HepG2 (cell line): ENCODE results near the gene PPFIA4. TPM values are rescaled to one million over a fixed set of nuclear protein-coding genes. Genes with fewer than 3 reads are reported as not detected.

ENCODE experiments used
- ATAC-seq: fragments of 200-7000 bp; cut with Tn5 transposase; 3 replicates; pipeline ENCODE4 v1.9.1; 2020; ENCODE audit warnings: mild to moderate bottlenecking, moderate library complexity
- BruUV-seq: library from RNA; stranded (reverse); fragments of 400-500 nt; replicated peaks from 2 replicates; lab custom pipeline; 2021; lab: Mats Ljungman, UMichigan
- CTCF ChIA-PET: fragments of 300-600 bp; formaldehyde crosslinking; extraction: SDS; loops from one replicate; lab custom pipeline; 2021; ENCODE audit warnings: low total read pairs, inconsistent platforms, low intra/inter-chr PET ratio; lab: Yijun Ruan, JAX
- POLR2A ChIA-PET: fragments of 350-600 bp; sonication (Branson Sonifier 250); formaldehyde crosslinking; loops from one replicate; lab custom pipeline; 2020; ENCODE audit warnings: antibody characterized with exemption, inconsistent platforms; lab: Yijun Ruan, JAX
- DNase-seq: peaks from one replicate; pipeline ENCODE4 v3.0.0-alpha.2; 2015; ENCODE audit warnings: low spot score
- FAIRE-seq: peaks from 3 replicates; lab custom pipeline; 2011; peaks lifted over from hg19 to GRCh38; lab: Jason Lieb, UNC
- H2AFZ ChIP-seq: one replicate; pipeline ENCODE4 v1.6.1; 2011; ENCODE audit warnings: low read length, inconsistent platforms
- H3K27ac ChIP-seq: fragments of 300-600 bp; 3 replicates; pipeline ENCODE4 v1.8.0; 2011; ENCODE audit warnings: mixed run types, mild to moderate bottlenecking, mixed read lengths, low read length, inconsistent platforms; ENCODE audit not compliant: insufficient read depth; ENCODE audit errors: extremely low read length
- H3K27me3 ChIP-seq, 2 experiments: fragments of 200-600 bp in 1 of 2; 2 replicates in 1 of 2; 3 replicates in 1 of 2; pipeline versions ENCODE4 v1.6.0 to v1.8.0; 2011; ENCODE audit warnings: low read length in 2 of 2, mild to moderate bottlenecking in 2 of 2, moderate library complexity in 2 of 2, inconsistent platforms in 1 of 2; ENCODE audit not compliant: insufficient read depth in 2 of 2, control insufficient read depth in 1 of 2
- H3K36me3 ChIP-seq, 2 experiments: fragments of 200-600 bp in 1 of 2; replicated peaks in 1 of 2; 2 replicates in 1 of 2; 3 replicates in 1 of 2; pipeline versions ENCODE4 v1.5.1 to v1.8.0; 2011; ENCODE audit warnings: low read length in 2 of 2, inconsistent platforms in 1 of 2; ENCODE audit not compliant: insufficient read depth in 2 of 2, control insufficient read depth in 1 of 2
- H3K4me1 ChIP-seq: 2 replicates; pipeline ENCODE4 v1.5.1; 2012; ENCODE audit warnings: low read length, inconsistent platforms; ENCODE audit not compliant: insufficient read depth
- H3K4me2 ChIP-seq: 2 replicates; pipeline ENCODE4 v1.6.0; 2011; ENCODE audit warnings: low read depth, low read length, inconsistent platforms
- H3K4me3 ChIP-seq, 3 experiments: fragments of 200-600 bp in 1 of 3; sonication (generic), shearing (Covaris generic) in 1 of 3; replicated peaks in 1 of 3; 2 replicates each; pipeline ENCODE4 v1.5.1; 2011 to 2016; ENCODE audit warnings: low read length in 3 of 3, inconsistent platforms in 2 of 3, low read depth in 2 of 3, mild to moderate bottlenecking in 2 of 3, control low read depth in 1 of 3, mixed read lengths in 1 of 3; ENCODE audit not compliant: insufficient read depth in 1 of 3
- H3K79me2 ChIP-seq: one replicate; pipeline ENCODE4 v1.6.1; 2011; ENCODE audit warnings: low read length, inconsistent platforms; ENCODE audit not compliant: insufficient read depth
- H3K9ac ChIP-seq: 2 replicates; pipeline ENCODE4 v1.6.0; 2011; ENCODE audit warnings: mild to moderate bottlenecking, low read depth, low read length, inconsistent platforms; ENCODE audit not compliant: insufficient read depth
- H3K9me3 ChIP-seq: 2 replicates; pipeline ENCODE4 v1.5.1; 2012; ENCODE audit warnings: mild to moderate bottlenecking, low read length
- H4K20me1 ChIP-seq: 2 replicates; pipeline ENCODE4 v1.6.0; 2011; ENCODE audit warnings: inconsistent platforms, mild to moderate bottlenecking, low read length, moderate library complexity; ENCODE audit not compliant: insufficient read depth
- CENPT ChIP-seq: sonication (generic); formaldehyde crosslinking; IDR thresholded peaks from 2 replicates; pipeline ENCODE4 v1.8.0; 2022; ENCODE audit warnings: low read depth, mild to moderate bottlenecking, moderate library complexity, missing genetic modification reagents
- CERS6 ChIP-seq: sonication (generic); formaldehyde crosslinking; IDR thresholded peaks from 2 replicates; pipeline ENCODE4 v1.5.0; 2020; ENCODE audit warnings: missing genetic modification reagents
- DNMT3B ChIP-seq: conservative IDR thresholded peaks from 2 replicates; pipeline ENCODE4 v1.6.1; 2016; ENCODE audit warnings: missing biosample characterization, control low read depth
- GATA4 ChIP-seq: sonication (generic); IDR thresholded peaks from 2 replicates; pipeline ENCODE4 v1.6.1; 2016; ENCODE audit warnings: antibody characterized with exemption, low read depth, borderline replicate concordance
- GATAD2A ChIP-seq: IDR thresholded peaks from 2 replicates; pipeline ENCODE4 v1.6.1; 2016
- MIXL1 ChIP-seq: IDR thresholded peaks from 2 replicates; pipeline ENCODE4 v1.6.1; 2016
- NFE2L2 ChIP-seq: fragments of 150-350 bp; IDR thresholded peaks from 2 replicates; pipeline ENCODE4 v1.6.1; 2014; ENCODE audit warnings: low read length
- RFX3 ChIP-seq: IDR thresholded peaks from 2 replicates; pipeline ENCODE4 v1.6.1; 2016; ENCODE audit warnings: missing biosample characterization, missing genetic modification reagents
- SMARCE1 ChIP-seq: fragments of 450-650 bp; IDR thresholded peaks from 2 replicates; pipeline ENCODE4 v1.6.1; 2017; ENCODE audit warnings: borderline replicate concordance
- ZFP82 ChIP-seq: sonication (generic); formaldehyde crosslinking; IDR thresholded peaks from 2 replicates; pipeline ENCODE4 v1.5.1; 2020; ENCODE audit warnings: mild to moderate bottlenecking, missing genetic modification reagents, borderline replicate concordance
- ZNF768 ChIP-seq: sonication (generic); formaldehyde crosslinking; IDR thresholded peaks from 2 replicates; pipeline ENCODE4 v1.4.0; 2020; ENCODE audit warnings: missing genetic modification reagents
- WGBS: methylation state at CpG from one replicate; pipeline ENCODE4 v1.1.6; 2017; ENCODE audit warnings: low lambda C conversion rate; 5-methylcytosine and 5-hydroxymethylcytosine counted together
- in situ Hi-C: cut with HindIII; loops from 2 replicates; pipeline ENCODE4 v1.10.0; 2017; ENCODE audit warnings: low pct_unique_long_range_greater_than_20kb; ENCODE audit not compliant: extremely low pct_ligation_motif_present
- intact Hi-C: fragments of 100-400 bp; cut with micrococcal nuclease; formaldehyde crosslinking; loops from one replicate; pipeline ENCODE4 v1.10.0; 2022; ENCODE audit not compliant: unreplicated experiment
- polyA plus RNA-seq, 8 experiments: library from polyadenylated mRNA; depleted of rRNA in 3 of 8; stranded (reverse) in 7 of 8; unstranded in 1 of 8; fragments of >200 nt; fragmentation: Illumina TruSeq in 4 of 8; extraction: Trizol in 4 of 8; gene quantifications; 2 replicates each; pipeline versions ENCODE4 v1.2.1 to v1.2.3, GENCODE V29; 2011 to 2016; ENCODE audit warnings: low read depth in 4 of 8, missing spikeins in 1 of 8, mixed read lengths in 1 of 8; ENCODE audit not compliant: insufficient read depth in 1 of 8
- total RNA-seq, 5 experiments: library from RNA; depleted of rRNA; stranded (reverse); fragments of >200 nt; fragmentation: Illumina TruSeq; extraction: Trizol; gene quantifications; 2 replicates each; pipeline ENCODE4 v1.2.3, GENCODE V29; 2016; ENCODE audit warnings: low read depth in 1 of 5

PPFIA4 gene
- total and polyA plus RNA-seq, 2 of the 13 experiments (the other 11 are each of a cell fraction or from before 2014, with no cell fraction given), result 6.4 TPM; not detected in 1

GRCh38 chr1:203099805-203100515 is 73.7 kb downstream of the PPFIA4 start:
- 49% methylated on average over 7 of the region's 7 CpGs for WGBS
- intact Hi-C loops (no loop called here), in situ Hi-C loops (no loop called here)
- no peaks in the 10 kb centered on the region for H4K20me1 ChIP-seq
- CTCF ChIA-PET, result no interaction called here
- no peak for TF ChIP-seq GATA4
- TF ChIP-seq NFE2L2, result no peak
- no peak for TF ChIP-seq CERS6
- no peak for TF ChIP-seq CENPT
- TF ChIP-seq MIXL1 (CRISPR knock-in tag), result no peak
- no peak for TF ChIP-seq GATAD2A (CRISPR knock-in tag)
- TF ChIP-seq DNMT3B, result no peak
- TF ChIP-seq ZFP82, result no peak
- no peak for TF ChIP-seq ZNF768 (CRISPR knock-in tag)
- TF ChIP-seq RFX3 (CRISPR knock-in tag), result no peak
- TF ChIP-seq SMARCE1, result no peak
- H3K27ac ChIP-seq, result no peak overlapping the region
- H3K4me1 ChIP-seq, result peaks cover 8% of the 10 kb centered on the region
- BruUV-seq, result no TSS peak
- H3K4me3 ChIP-seq, result no peak overlapping the region
- H2AFZ ChIP-seq, result no peak overlapping the region
- ATAC-seq, result no peak
- FAIRE-seq, result no peak
- no peak overlapping the region for H3K4me2 ChIP-seq
- no peak for DNase-seq
- no peak overlapping the region for H3K9ac ChIP-seq
- peaks cover 5% of the 10 kb centered on the region; the same call in 1 of the 2 replicates for H3K9me3 ChIP-seq
- no peaks in the 10 kb centered on the region for H3K36me3 ChIP-seq
- no peaks in the 10 kb centered on the region for H3K79me2 ChIP-seq
- POLR2A ChIA-PET, result no interaction called here
- H3K27me3 ChIP-seq, result peaks cover 2% of the 10 kb centered on the region in 2 experiments; a peak in 2 of 5 replicates
